Activated T-helper 9 cell treated with anti-CD3 and anti-CD28 coated beads, Interleukin-2, amount 50 U/mL, for 16 hours (primary cell): ENCODE measurements around the gene SH3RF2.

Source experiments
- DNase-seq: peaks from one replicate; pipeline ENCODE4 v3.0.0-alpha.2; 2020; ENCODE audit warnings: low read depth

SH3RF2 gene

DNA sequence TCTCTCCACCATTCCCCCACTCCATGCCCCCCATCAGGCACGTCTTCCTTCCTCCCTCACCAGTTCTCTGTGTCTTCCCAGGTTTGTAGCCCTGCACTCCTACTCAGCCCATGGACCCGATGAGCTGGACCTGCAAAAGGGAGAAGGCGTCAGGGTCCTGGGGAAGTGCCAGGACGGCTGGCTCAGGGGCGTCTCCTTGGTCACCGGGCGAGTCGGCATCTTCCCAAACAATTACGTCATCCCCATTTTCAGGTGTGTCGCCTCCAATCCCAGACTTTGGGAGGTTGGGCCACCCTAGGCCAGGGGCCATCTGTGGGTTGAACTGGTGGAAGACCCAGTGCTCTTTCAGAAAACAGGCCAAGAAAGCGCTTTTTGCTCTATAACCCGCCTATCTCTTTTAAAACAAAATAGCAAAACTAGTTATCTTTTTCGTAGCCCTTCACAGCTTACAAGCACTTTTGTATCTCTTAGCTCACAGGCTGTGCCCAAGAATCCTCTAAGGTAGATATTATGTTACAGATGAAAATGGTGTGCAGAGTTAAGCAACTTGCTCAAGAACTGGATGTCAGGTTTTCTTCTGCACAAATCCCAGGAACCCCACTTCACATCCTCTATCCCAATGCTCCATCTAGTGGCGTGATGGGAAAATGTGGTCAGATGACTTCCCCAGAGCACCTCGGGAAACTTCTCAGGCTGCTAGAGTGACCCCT lies 112.8 kb downstream of the SH3RF2 start:
- no peak for DNase-seq

- DNase-seq, result no peak
Observed at GRCh38 chr5:146049704-146050026, 113.3 kb downstream of the SH3RF2 start.

- no peak for DNase-seq
Observed at GRCh38 chr5:146050086-146050485, 113.7 kb downstream of the SH3RF2 start.

- DNase-seq, result no peak
Observed at GRCh38 chr5:146051678-146052077, 115.3 kb downstream of the SH3RF2 start.

DNA sequence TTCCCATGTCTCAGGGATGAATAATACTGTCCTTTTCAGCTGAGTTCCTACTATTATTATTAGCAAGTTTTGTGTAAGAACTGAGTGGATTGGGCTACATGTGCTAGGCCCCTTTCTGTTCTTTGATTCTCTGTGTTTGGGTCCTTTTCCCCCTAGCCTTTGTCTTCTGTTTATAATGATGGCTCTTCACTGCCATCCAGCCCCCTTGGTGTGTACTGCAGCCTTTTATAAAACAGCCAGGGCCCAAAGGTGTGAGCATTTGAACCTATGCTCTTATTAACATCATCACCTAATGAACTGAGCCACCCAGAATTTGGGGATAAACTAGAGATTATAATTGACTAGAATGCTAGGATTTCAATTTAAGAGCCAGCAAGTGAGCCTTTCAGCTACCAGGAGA lies 116.4 kb downstream of the SH3RF2 start:
- DNase-seq, result no peak

- DNase-seq, result no peak
Observed at GRCh38 chr5:146055432-146055831, 119.1 kb downstream of the SH3RF2 start.

- no peak for DNase-seq
Observed at GRCh38 chr5:146059460-146060220, 123.3 kb downstream of the SH3RF2 start.

DNA sequence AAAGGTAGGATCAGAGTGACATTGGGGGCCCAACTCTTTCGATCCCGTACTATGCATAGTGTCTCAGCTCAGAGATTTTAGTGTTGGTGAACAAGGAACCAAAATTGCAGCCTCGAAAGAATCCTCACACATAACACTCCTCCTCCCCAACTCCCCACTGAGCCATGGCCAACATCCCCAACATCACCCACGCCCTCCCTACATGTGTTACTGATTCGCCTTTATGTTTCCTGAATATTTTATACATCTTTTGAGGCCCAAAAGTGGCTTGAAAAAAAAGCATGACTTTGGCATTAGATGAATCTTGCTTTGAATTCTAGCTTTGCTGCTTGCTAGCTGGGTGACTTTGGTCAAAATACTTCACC lies 123.8 kb downstream of the SH3RF2 start:
- DNase-seq, result no peak

DNA sequence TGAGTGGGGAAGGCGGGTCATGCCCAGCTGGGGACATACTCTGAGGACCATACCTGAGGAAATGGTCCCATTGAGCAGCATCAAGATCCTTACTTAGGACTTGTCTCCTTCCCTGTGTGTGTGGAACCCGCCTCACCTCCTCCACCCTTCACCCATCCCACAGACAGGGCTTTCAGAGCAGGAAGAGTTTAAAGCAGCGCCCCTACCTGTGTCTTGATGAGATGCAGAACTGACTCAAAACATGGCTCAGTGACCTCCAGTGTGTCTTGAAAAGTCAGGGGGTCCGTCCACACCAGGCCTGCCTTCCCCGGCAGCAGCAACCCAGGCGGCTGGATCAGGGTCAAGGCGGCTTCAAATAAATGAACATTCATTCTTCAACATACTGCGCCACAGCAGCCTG lies 130.6 kb downstream of the SH3RF2 start:
- DNase-seq, result no peak

- no peak for DNase-seq
Observed at GRCh38 chr5:146068206-146068605, 131.8 kb downstream of the SH3RF2 start.

- DNase-seq, result no peak
Observed at GRCh38 chr5:146068977-146069779, 132.8 kb downstream of the SH3RF2 start.

DNA sequence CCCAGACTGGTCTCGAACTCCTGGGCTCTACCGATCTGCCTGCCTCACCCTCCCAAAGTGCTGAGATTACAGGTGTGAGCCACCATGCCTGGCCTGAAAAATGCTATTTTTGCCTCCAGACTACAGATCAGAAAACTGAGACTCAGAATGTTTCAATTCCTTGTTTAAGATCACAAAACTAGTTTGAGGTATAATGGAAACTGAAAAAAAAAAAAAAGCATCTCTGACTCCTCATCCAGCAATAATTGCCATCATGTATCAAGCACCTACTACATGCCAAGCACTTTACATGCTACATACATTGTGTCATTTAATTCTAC lies 133.4 kb downstream of the SH3RF2 start:
- no peak for DNase-seq

- no peak for DNase-seq
Observed at GRCh38 chr5:146070746-146071145, 134.4 kb downstream of the SH3RF2 start.

DNA sequence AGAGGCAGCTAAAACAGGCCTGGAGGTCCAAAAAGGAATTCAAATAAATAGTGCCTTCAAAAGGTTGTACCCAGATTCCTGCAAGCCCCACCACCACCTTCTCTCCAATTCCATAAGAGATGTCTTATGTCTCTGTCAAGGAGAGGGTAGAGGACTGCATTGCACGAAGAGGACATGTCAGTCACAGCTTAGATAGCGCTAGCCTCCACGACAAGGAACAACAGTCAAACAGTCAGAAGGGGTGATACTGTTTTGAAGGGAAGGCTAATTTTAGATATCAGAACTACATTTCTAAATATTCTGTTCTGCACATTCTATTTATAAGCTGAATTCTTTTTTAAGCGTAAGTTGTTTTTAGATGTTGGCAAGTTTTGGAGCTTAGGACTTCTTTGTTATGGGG lies 134.8 kb downstream of the SH3RF2 start:
- DNase-seq, result no peak

- DNase-seq, result no peak
Observed at GRCh38 chr5:146072595-146072994, 136.2 kb downstream of the SH3RF2 start.

DNA sequence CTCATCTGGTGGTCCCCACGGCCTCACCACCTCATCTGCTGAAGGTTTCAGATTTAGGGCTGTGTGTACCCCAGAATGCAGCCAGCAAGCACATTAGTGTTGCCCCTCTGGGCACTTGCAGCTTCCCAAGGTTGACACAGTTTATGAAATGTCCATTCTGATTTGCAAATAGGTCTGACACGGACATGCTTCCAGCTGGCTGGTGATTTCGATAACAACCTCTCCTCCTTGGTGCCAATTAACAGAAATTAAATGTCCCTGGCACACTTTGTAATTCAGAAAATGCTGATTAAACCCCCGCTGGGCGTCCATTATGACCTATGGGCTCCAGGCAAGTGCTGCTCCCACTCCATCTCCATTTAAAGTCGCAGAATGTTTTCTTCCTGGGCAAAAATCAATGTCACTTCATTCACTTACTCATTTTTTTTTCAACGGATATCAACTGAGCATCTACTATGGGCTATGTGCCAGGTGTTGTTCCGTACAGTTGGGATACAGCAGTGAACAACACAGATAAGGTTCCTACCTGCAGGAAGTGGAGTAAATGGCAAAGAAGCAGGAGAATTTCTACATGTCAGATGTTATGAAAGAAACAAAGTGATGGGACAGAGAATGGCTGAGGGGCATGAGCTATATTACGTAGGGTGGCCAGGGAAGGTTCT lies 137.0 kb downstream of the SH3RF2 start:
- no peak for DNase-seq

GRCh38 chr5:146076028-146076427 lies 139.7 kb downstream of the SH3RF2 start:
- DNase-seq, result no peak

DNA sequence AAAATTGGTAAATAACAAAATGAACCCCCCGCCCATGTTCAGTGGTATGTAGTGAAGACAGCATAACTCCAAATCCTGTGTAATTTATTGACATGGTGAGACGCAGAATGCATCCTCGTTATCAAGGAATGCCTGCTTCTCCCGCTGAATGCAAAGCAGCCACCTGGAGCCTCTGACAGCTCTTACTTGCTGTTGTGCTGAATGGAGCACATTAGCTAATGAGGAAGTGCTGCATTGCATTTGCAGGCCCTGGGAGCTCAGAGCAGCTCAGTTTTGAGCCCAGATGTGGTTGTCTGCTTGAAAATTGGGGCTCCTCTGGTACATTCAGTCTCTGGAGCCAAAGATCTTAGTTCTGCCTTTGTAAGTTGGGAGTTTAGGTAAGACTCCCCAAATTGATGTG lies 140.1 kb downstream of the SH3RF2 start:
- no peak for DNase-seq

DNA sequence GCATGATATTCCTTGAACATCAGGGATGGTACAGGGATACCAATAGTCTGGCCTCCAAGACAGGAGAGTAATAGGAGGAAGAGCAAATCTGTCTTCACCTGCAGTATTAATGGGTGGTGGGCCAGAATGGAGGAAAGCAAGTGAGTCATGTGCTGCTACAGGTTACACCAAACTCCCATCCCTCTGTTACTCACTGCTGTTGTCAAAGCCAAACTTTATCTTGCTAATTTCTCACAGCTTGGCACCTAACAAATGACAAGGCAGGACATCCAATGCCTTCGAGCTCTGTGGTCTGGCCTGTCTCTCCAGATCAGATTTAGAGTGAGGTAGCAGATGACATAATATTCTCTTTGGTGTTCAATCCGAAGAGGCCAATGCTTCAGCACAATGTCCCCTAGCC lies 142.2 kb downstream of the SH3RF2 start:
- no peak for DNase-seq

GRCh38 chr5:146079695-146080373 lies 143.5 kb downstream of the SH3RF2 start:
- no peak for DNase-seq

DNA sequence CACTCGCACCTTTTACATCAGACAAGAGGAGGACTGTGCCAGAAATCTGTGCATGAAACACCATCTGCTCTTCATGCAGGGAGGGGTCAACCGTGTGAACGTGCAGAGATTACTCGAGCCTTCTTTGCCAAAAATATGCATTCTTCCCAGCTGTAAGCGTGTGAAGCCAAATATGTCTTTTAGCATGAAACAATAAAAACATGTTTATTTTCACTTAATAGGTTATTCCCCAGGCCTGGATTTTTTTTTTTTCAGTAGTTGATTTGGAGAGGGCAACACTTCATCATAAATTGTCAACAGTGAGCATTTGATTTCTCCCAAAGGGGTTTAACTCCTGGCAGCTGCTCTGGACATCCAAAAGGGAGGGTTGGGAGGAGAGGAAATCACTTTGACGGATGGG lies 145.2 kb downstream of the SH3RF2 start:
- no peak for DNase-seq

DNA sequence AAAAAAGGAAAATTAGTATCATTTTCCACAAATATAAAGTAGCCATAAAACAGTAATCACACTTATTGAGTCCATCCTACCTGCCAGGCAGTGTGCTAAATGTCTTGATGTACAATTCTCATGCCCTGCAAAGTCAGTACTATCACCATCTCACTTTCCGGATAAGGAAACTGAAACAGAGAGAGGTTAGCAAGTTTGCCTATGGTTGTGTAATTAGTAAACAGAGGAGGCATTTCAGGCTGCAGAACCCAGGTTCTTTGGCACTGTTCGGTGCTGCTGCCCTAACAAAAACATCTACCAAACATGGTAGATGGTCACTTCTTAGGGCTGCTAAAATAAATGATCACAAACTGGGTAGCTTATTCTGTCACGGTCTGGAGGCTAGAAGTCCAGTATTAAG lies 146.4 kb downstream of the SH3RF2 start:
- DNase-seq, result no peak
